Neural progenitor cell (in vitro differentiated cells): ENCODE results near the gene TPST2. TPM values are rescaled to one million over a fixed set of nuclear protein-coding genes. Genes with fewer than 3 reads are reported as not detected.
A peak's percentile ranks its signal among the peaks of the same experiment; 100 is the strongest.

Experiments used
- DNase-seq: peaks from one replicate; pipeline ENCODE4 v3.0.0-alpha.2; 2016; ENCODE audit warnings: low spot score
- H2AFZ ChIP-seq: fragments of 200-600 bp; sonication (generic); replicated peaks from 2 replicates; pipeline ENCODE4 v1.6.1; 2016; ENCODE audit warnings: antibody characterized with exemption
- H3F3A ChIP-seq: fragments of 200-600 bp; sonication (generic); 2 replicates; pipeline ENCODE4 v1.6.1; 2016; ENCODE audit warnings: antibody characterized with exemption, low read depth
- H3K27ac ChIP-seq: fragments of 200-600 bp; sonication (generic); 2 replicates; pipeline ENCODE4 v1.5.1; 2016; ENCODE audit warnings: mild to moderate bottlenecking
- H3K27me3 ChIP-seq: fragments of 200-600 bp; sonication (generic); 2 replicates; pipeline ENCODE4 v1.6.1; 2016; ENCODE audit warnings: mild to moderate bottlenecking, moderate library complexity
- H3K36me3 ChIP-seq: fragments of 200-600 bp; sonication (generic); 2 replicates; pipeline ENCODE4 v1.5.1; 2016
- H3K4me1 ChIP-seq: fragments of 200-600 bp; sonication (generic); 2 replicates; pipeline ENCODE4 v1.6.1; 2016; ENCODE audit warnings: mixed run types
- H3K4me2 ChIP-seq: fragments of 200-600 bp; sonication (generic); 2 replicates; pipeline ENCODE4 v1.6.1; 2016
- H3K4me3 ChIP-seq: fragments of 200-600 bp; sonication (generic); 2 replicates; pipeline ENCODE4 v1.5.1; 2016
- H3K79me2 ChIP-seq: fragments of 200-600 bp; sonication (generic); 2 replicates; pipeline ENCODE4 v1.6.1; 2016; ENCODE audit warnings: low read depth
- H3K9ac ChIP-seq: fragments of 200-600 bp; sonication (generic); 2 replicates; pipeline ENCODE4 v1.6.1; 2016
- H3K9me3 ChIP-seq: fragments of 200-600 bp; sonication (generic); 2 replicates; pipeline ENCODE4 v1.5.1; 2016; ENCODE audit warnings: low read depth
- H4K20me1 ChIP-seq: fragments of 200-600 bp; sonication (generic); 2 replicates; pipeline ENCODE4 v1.6.1; 2016; ENCODE audit warnings: low read depth
- H3K27ac Mint-ChIP-seq: 3 replicates; pipeline ENCODE4 v1.8.0; 2021; ENCODE audit warnings: mixed read lengths
- H3K27me3 Mint-ChIP-seq: 2 replicates; pipeline ENCODE4 v1.8.0; 2022; ENCODE audit warnings: low read depth, mild to moderate bottlenecking, inconsistent platforms, moderate library complexity, mixed read lengths; ENCODE audit not compliant: insufficient read depth
- H3K36me3 Mint-ChIP-seq: 3 replicates; pipeline ENCODE4 v1.8.0; 2021; ENCODE audit warnings: mixed read lengths
- H3K4me1 Mint-ChIP-seq: 3 replicates; pipeline ENCODE4 v1.8.0; 2021; ENCODE audit warnings: mixed read lengths
- H3K4me3 Mint-ChIP-seq: 3 replicates; pipeline ENCODE4 v1.8.0; 2021; ENCODE audit warnings: mild to moderate bottlenecking, moderate library complexity, mixed read lengths
- H3K9me3 Mint-ChIP-seq: 3 replicates; pipeline ENCODE4 v1.8.0; 2020; ENCODE audit warnings: mixed read lengths
- EZH2 ChIP-seq: fragments of 200-600 bp; sonication (generic); IDR thresholded peaks from 2 replicates; pipeline ENCODE4 v1.6.1; 2017; ENCODE audit warnings: antibody characterized with exemption, mild to moderate bottlenecking, moderate library complexity
- EZH2phosphoT487 ChIP-seq: fragments of 200-600 bp; sonication (generic); IDR thresholded peaks from 2 replicates; pipeline ENCODE4 v1.6.1; 2017; ENCODE audit warnings: antibody characterized with exemption
- total RNA-seq: library from RNA; depleted of rRNA; stranded (reverse); fragments of >200 nt; gene quantifications from 2 replicates; pipeline ENCODE4 v1.2.3, GENCODE V29; 2015; ENCODE audit warnings: low replicate concordance
- TF ChIP-seq, protein P1 (sequence below): fragments of 200-600 bp; sonication (generic); IDR thresholded peaks from 2 replicates; pipeline ENCODE4 v1.5.1; 2017; ENCODE audit warnings: antibody characterized with exemption, mild to moderate bottlenecking

The TPST2 gene
- total RNA-seq, 1 donor from 2014 or later = 31.7 TPM

GRCh38 chr22:26568207-26568706 is 21.7 kb downstream of the TPST2 start:
- H3K9me3 ChIP-seq = no peaks in the 10 kb centered on the region
- H3K4me1 Mint-ChIP-seq = peaks cover 65% of the 10 kb centered on the region
- no peaks in the 10 kb centered on the region for H3K36me3 ChIP-seq
- no peaks in the 10 kb centered on the region for H3K27me3 ChIP-seq
- peak overlapping the region; percentile 94 for H3K27ac Mint-ChIP-seq
- no peaks in the 10 kb centered on the region for H3K9me3 Mint-ChIP-seq
- peak; percentile 77 for DNase-seq
- no peak overlapping the region for H3K9ac ChIP-seq
- peaks cover 36% of the 10 kb centered on the region for H3K79me2 ChIP-seq
- no peak overlapping the region for H2AFZ ChIP-seq
- H3K4me3 Mint-ChIP-seq = peak overlapping the region; percentile 39
- H3K36me3 Mint-ChIP-seq = peaks cover 3% of the 10 kb centered on the region
- H3K4me1 ChIP-seq = peaks cover 31% of the 10 kb centered on the region
- peaks cover 62% of the 10 kb centered on the region for H4K20me1 ChIP-seq
- TF ChIP-seq EZH2phosphoT487 (no peak), EZH2 (no peak)
- TF ChIP-seq, protein P1, sequence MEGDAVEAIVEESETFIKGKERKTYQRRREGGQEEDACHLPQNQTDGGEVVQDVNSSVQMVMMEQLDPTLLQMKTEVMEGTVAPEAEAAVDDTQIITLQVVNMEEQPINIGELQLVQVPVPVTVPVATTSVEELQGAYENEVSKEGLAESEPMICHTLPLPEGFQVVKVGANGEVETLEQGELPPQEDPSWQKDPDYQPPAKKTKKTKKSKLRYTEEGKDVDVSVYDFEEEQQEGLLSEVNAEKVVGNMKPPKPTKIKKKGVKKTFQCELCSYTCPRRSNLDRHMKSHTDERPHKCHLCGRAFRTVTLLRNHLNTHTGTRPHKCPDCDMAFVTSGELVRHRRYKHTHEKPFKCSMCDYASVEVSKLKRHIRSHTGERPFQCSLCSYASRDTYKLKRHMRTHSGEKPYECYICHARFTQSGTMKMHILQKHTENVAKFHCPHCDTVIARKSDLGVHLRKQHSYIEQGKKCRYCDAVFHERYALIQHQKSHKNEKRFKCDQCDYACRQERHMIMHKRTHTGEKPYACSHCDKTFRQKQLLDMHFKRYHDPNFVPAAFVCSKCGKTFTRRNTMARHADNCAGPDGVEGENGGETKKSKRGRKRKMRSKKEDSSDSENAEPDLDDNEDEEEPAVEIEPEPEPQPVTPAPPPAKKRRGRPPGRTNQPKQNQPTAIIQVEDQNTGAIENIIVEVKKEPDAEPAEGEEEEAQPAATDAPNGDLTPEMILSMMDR = no peak
- H3K27ac ChIP-seq = peak overlapping the region; percentile 72
- H3K4me3 ChIP-seq = peak overlapping the region; percentile 3
- H3F3A ChIP-seq = peaks cover 36% of the 10 kb centered on the region
- peak overlapping the region; percentile 54 for H3K4me2 ChIP-seq
- peaks cover 5% of the 10 kb centered on the region for H3K27me3 Mint-ChIP-seq

DNA sequence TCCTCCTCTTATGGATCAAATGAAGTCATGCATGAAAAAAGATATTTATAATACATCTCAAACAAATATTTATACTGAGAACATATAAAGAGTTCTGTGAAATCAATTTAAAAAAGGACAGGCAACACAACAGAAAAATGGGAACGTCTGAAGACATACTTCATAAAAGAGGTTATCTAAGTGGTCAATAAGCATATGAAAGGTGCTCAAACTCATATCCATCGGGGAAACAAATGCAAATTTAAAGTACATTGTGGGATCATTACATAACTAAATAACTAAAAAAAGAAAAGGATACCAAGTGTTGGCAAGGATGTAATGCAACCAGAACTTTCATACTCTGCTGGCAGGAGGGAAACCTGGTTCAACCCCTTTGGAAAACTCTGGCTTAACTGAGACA is 22.3 kb downstream of the TPST2 start:
- Histone ChIP-seq H4K20me1 (peaks cover 63% of the 10 kb centered on the region), H3K79me2 (peaks cover 41% of the 10 kb centered on the region), H3K4me1 (peaks cover 31% of the 10 kb centered on the region), H3K27me3 (no peaks in the 10 kb centered on the region), H2AFZ (no peak overlapping the region), H3K4me2 (peak overlapping the region; percentile 54), H3K4me3 (no peak overlapping the region), H3K9me3 (no peaks in the 10 kb centered on the region), H3K36me3 (no peaks in the 10 kb centered on the region), H3K9ac (no peak overlapping the region), H3F3A (peaks cover 36% of the 10 kb centered on the region), H3K27ac (peak overlapping the region; percentile 47)
- Mint-ChIP-seq H3K9me3 (no peaks in the 10 kb centered on the region), H3K36me3 (peaks cover 3% of the 10 kb centered on the region), H3K4me1 (peaks cover 63% of the 10 kb centered on the region), H3K27ac (peak overlapping the region; percentile 94), H3K4me3 (no peak overlapping the region), H3K27me3 (peaks cover 5% of the 10 kb centered on the region)
- DNase-seq = no peak
- TF ChIP-seq EZH2phosphoT487 = no peak
- no peak for TF ChIP-seq EZH2
- TF ChIP-seq, protein P1 = no peak

DNA sequence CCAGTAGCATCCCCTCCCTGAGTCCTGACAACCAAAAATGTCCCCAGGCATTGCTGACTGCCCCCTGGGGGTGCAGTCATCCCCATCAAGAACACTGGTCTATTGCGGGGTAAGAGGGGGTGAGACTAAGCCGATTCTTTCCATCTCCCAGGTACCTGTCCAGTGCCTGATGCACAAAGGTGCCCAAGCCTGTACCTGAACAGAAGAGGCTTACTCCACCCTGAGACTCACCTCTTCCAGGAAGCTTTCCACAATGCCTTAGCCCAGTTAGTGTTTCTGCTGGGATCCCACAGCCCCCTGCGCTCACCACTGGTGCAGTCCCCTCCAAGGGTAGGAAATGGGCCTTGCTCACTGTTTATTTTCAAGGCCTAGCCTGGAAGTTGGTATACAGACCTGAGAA is 22.9 kb downstream of the TPST2 start:
- Mint-ChIP-seq H3K27me3 (peaks cover 3% of the 10 kb centered on the region), H3K4me3 (no peak overlapping the region), H3K27ac (peak overlapping the region; percentile 3), H3K9me3 (no peaks in the 10 kb centered on the region), H3K4me1 (peaks cover 60% of the 10 kb centered on the region), H3K36me3 (peaks cover 3% of the 10 kb centered on the region)
- H3K9me3 ChIP-seq = no peaks in the 10 kb centered on the region
- peaks cover 64% of the 10 kb centered on the region for H4K20me1 ChIP-seq
- no peak overlapping the region for H3K9ac ChIP-seq
- TF ChIP-seq EZH2 = no peak
- H3K36me3 ChIP-seq = no peaks in the 10 kb centered on the region
- H3K4me2 ChIP-seq = no peak overlapping the region
- peaks cover 47% of the 10 kb centered on the region for H3K79me2 ChIP-seq
- H2AFZ ChIP-seq = no peak overlapping the region
- H3K4me1 ChIP-seq = peaks cover 31% of the 10 kb centered on the region
- H3K4me3 ChIP-seq = no peak overlapping the region
- H3K27ac ChIP-seq = no peak overlapping the region
- H3F3A ChIP-seq = peaks cover 36% of the 10 kb centered on the region
- no peaks in the 10 kb centered on the region for H3K27me3 ChIP-seq
- no peak for DNase-seq

DNA sequence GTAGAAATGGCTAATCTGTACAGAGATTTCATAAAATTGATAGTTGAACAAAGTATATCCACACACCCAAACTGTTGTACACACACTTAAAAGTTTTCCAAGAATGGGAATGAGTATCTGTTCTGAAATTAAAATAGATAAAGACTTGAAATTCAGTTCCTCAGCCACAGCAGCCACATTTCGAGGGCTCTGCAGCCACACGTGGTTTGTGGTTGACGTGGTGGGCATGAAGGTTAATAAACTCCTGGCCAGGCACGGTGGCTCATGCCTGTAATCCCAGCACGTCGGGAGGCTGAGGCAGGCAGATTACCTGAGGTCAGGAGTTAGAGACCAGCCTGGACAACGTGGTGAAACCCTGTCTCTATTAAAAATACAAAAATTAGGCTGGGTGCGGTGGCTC is 24.0 kb downstream of the TPST2 start:
- H3K27ac ChIP-seq = no peak overlapping the region
- DNase-seq = no peak
- H3K4me3 ChIP-seq = no peak overlapping the region
- Mint-ChIP-seq H3K27me3 (peaks cover 4% of the 10 kb centered on the region), H3K4me1 (peaks cover 50% of the 10 kb centered on the region), H3K36me3 (peaks cover 3% of the 10 kb centered on the region), H3K9me3 (no peaks in the 10 kb centered on the region), H3K4me3 (no peak overlapping the region), H3K27ac (no peak overlapping the region)
- no peak overlapping the region for H3K9ac ChIP-seq
- H3K9me3 ChIP-seq = no peaks in the 10 kb centered on the region
- H3K27me3 ChIP-seq = no peaks in the 10 kb centered on the region
- H2AFZ ChIP-seq = no peak overlapping the region
- peaks cover 55% of the 10 kb centered on the region for H3K79me2 ChIP-seq
- no peaks in the 10 kb centered on the region for H3K36me3 ChIP-seq
- peaks cover 31% of the 10 kb centered on the region for H3K4me1 ChIP-seq
- peaks cover 36% of the 10 kb centered on the region for H3F3A ChIP-seq
- H3K4me2 ChIP-seq = no peak overlapping the region
- TF ChIP-seq, protein P1 = no peak
- no peak for TF ChIP-seq EZH2
- TF ChIP-seq EZH2phosphoT487 = no peak
- peaks cover 61% of the 10 kb centered on the region for H4K20me1 ChIP-seq
